Stimulated activated CD4-positive, alpha-beta T cell treated with anti-CD3 and anti-CD28 coated beads, Interleukin-1b, Interleukin-23, amount 100 ng/mL, for 48 hours (primary cell): Measurements from ENCODE around the gene DDAH1.

Experiments
- DNase-seq: peaks from one replicate; pipeline ENCODE4 v3.0.0-alpha.2; 2020

DDAH1 gene

DNA sequence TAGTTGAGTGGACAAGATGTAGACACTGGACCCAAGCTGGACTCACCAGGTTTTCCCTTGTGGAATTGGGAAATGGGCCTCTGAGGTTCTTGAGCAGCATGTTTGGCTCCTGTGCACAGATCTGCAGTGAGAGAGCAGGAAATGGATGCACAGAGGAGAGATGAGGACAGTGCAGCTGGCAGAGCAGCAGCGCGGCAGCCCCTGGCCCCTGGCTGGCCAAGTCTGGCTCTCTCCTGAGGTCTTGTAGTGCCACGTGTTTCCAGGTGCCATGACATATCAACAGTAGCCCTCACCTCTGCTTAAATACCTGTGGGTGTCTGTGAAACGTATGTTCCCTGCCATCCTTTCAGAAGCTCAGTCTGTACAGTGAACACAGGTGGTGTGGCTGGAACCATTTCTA lies 169.3 kb downstream of the DDAH1 start:
- no peak for DNase-seq

DNA sequence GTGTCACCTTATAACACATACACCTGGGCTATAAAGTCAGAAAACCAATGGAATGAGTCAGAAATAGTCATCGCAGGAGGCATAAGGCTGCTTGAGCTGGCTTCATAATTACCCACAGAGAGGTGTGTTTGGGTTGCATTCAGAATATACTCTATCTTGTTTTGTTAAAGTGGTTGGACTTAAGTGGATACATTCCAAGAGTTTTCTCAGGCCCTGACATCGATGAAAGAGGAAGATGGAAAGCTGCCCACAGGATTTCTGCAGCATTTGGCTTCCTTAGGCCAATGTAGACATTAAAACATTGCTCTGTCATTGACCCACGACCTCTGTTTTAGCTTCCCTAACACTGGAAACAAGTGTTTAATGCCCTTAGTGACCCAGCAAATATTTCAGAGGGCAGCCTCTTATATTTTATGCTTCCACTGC lies 169.9 kb downstream of the DDAH1 start:
- no peak for DNase-seq

DNA sequence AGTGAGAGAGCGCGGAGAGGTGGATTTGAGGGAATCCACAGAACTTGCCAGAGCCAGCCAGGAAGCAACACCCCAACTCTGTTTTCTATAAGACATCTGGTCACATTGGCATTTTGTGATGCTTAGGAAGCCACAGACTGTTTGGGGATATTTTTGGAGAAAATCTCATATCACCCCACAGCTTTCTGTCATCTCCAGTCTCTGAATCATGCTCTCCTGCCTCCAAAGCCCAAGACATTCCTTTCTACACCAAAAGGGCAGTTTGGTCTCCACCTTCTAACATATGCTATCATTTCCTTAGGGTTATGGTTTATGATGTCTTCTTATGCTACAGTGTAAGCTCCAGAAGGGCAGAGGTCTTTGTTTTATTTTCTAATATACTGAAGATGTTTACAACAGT lies 174.1 kb downstream of the DDAH1 start:
- DNase-seq: no peak

DNA sequence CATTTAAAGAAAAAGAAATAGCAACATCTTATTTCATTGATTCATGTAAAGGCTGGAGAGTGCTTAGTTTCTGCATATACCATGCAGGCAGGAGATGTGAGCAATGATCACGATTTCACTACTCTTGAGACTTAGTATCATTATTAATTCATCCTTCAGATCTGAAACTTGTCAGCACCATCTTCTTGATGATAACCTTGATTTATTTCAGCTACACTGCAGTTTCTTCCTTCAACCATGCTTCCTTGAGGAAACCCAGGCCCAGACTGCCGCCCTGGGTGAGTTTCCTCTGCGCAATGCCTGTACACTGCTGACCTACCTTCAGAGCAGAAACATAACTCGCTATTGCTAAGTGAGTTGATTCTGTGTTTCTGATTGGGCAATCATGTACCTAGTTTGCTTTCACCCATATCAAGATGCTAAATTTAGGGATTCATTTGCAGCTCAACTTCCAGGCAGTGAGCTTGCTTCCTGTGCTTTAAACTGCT lies 175.1 kb downstream of the DDAH1 start:
- no peak for DNase-seq

DNA sequence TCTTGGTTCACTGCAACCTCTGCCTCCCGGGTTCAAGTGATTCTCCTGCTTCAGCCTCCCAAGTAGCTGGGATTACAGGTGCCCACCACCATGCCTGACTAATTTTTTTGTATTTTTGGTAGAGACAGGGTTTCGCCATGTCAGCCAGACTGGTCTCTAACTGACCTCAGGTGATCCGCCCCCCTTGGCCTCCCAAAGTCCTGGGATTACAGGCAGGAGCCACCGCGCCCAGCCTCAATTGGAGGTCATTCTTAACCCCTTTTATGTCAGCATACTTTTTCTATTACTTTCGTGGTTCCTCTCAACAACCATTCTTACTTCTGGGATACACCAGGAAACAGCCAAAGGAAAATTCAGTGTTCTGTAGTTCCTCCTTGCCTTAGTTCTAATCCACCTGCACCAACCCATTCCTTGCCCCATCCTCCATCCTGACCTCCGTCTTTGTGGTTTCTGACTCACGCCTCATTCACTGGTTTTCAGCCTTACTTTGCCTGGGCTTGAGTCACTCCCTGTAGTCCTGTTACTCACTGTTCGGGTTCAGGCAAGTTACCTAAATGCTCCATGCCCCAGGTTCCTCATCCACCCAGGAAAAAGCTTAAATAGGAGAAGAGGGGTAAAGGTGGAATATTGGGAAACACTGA lies 175.6 kb downstream of the DDAH1 start:
- peak; percentile 59 for DNase-seq

DNA sequence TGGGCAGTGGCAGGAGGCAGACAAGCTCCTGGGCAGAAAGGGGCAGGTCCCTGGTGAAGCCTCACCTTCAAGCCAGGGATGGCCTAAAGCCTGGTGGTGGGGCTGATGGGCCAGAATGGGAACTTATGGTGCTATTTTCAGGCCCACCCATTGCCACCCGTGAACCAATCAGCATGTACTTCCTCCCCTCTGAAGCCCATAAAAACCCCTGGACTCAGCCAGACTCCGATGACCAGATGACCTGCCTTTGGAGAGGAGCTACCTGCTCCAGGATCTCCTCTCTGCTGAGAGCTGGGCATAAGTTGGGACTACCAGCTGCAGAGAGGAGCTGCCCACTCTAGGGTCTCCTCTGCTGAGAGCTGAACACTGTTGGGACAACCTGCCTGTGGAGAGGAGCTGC lies 180.8 kb downstream of the DDAH1 start:
- no peak for DNase-seq

DNA sequence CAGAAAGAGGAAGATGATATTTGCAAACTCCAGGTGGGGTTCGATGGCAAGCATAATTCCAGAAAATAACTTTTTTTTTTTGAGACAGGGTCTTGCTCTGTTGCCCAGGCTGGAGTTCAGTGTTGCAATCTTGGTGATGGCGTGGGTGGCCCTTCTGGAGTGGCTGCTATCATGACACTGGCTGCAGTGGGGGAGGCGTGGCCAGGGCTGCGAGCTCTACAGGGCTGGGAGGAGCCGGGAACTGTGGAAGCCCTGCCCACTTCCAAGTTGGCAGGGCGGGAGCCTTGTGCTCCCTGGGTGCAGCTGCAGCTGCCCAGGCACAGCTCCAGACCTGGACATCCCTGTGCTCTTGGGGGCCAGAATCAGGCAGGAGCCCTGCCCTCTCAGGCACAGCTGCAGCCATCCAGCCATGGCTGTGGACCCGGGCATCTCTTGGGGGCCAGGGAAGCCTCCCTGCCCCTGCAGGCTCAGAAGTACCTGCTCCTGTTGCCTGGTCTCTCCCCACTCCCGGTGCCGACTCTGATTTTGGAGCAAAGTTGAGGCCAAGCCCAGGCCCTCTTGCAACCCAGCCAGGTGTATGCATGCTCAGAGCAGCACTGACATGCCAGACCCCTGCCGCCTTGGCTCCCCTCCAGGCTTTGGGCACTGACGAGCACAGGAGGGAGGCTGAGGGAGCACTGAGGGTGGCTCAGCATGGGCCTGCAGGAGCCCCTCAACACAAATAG lies 181.3 kb downstream of the DDAH1 start:
- no peak for DNase-seq

DNA sequence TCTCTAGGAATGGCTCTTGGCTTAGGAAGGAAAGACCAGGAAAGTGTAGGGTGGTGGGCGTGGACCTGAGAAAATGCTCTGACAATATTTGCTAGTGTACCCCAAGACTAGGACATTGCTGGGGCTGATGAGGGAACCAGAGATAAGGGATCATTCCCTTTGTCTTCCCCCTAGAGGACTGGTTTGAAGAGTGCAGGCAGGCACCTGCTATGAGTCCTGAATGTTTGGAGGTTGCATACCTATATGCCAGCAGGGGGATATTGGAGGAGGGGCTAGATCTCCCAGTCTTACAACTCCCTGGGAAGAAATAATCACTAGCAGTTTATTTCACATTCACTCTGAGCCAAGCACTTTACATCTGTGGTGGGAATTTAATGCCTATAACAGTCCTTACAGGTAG lies 182.5 kb downstream of the DDAH1 start:
- no peak for DNase-seq

DNA sequence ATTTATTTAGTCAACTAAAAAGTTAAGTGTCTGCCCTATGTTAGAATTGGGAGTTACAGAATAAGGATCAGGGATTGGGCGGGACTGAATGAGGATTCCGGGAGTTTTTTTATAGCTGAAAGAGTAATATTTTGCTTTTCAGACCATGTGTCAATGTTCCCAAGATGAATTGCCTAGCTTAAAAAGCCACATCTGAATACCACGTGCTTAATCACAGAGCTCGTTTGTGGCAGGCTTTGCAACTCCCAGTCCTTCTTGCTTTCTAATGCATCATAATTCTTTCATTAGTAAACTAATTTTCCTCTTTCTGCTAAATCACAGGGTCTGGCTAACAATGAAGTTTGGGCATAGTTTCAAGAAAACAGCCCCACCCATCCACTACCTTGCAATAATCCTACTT lies 184.3 kb downstream of the DDAH1 start:
- DNase-seq: no peak

DNA sequence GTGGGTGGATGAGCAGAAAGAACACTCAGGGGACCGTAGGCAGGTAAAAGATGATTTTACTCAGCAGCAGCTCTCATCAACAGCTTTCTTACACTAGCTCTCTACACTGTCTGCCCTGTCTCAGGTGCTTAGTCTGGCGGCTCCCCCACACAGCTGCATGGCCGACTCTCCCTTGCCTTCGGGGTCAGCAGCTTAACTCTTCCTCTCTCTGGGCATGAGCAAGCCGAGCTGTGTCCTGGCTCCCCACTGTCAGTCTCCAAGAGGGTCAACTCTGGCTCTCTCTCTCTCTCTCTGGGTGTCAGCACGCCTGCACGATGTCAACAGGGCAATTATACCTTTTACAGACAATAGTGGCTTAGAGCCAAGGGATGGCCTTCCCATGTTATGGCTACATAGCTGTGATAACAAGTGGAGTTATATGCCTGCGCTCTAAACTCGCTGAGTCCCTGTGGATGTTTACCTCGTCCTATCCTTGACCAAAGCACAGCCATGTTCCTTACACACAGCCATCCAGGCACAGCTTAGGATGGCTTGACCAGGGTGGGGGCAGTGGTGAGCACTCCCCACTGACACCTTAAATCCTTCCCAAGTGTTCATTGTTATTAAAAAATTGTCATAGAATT lies 185.4 kb downstream of the DDAH1 start:
- DNase-seq: no peak

DNA sequence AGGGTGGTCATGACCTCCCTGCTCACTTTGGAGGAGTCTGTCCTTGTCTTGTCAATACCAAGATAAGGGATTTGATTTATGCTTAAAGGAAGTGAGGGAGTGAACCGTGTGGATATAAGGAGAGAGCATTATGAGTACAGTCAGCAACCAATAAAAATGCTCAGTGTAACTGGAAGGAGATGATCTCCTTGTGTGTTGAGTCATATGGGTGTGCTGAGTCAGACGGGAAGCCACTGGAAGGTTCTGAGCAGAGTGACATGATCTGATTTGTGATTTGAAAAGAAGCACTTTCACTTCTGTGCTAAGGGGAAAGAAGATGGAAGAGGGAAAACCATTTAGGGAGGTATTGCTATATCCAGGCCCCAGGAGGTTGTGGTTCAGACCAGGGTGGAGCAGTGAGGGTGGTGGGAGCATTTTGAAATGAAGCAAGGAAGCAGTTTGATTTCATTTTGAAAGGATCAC lies 186.1 kb downstream of the DDAH1 start:
- DNase-seq: peak; percentile 63

DNA sequence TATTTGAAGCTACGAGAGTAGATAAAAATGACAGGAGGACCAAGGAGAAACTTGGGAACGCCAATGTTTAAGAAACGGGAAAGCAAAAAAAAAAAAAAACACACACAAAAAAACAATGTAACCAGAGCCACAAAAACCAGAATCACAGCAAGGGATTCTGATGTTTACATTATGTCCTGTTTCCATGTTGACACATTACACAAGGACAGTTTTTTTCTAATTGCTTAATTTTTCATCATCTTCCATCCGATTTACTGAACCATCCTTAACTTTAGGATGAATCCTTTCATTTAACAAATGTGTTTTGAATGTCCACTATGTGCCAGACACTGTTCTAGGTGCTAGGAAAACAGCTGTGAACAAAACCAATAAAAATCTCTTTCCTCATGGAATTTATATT lies 187.2 kb downstream of the DDAH1 start:
- DNase-seq: no peak

DNA sequence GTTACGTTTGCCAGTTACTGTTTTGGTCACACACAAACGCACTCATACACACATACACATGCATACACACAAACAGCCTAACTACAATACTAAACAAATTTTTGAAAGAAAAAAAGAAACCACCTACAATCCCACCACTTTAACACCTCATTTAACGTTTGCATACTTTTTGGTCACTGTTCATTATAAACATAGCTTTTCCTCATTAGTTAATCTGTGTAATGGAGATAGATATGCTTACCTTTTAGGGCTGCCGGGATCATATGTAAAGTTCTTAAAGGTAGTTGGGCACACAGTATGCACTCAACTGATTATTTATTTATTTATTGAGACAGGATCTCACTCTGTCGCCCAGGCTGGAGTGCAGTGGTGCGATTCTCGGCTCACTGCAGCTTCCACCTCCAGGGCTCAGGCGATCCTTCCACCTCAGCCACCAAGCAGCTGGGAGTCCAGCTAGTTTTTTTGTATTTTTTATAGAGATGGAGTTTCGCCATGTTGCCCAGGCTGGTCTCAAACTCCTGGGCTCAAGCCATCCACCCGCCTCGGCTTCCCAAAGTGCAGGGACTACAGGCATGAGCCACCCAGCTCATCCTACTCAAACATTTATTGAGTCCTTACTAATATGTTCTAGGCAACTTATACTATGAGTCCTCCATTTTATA lies 187.8 kb downstream of the DDAH1 start:
- DNase-seq: no peak

DNA sequence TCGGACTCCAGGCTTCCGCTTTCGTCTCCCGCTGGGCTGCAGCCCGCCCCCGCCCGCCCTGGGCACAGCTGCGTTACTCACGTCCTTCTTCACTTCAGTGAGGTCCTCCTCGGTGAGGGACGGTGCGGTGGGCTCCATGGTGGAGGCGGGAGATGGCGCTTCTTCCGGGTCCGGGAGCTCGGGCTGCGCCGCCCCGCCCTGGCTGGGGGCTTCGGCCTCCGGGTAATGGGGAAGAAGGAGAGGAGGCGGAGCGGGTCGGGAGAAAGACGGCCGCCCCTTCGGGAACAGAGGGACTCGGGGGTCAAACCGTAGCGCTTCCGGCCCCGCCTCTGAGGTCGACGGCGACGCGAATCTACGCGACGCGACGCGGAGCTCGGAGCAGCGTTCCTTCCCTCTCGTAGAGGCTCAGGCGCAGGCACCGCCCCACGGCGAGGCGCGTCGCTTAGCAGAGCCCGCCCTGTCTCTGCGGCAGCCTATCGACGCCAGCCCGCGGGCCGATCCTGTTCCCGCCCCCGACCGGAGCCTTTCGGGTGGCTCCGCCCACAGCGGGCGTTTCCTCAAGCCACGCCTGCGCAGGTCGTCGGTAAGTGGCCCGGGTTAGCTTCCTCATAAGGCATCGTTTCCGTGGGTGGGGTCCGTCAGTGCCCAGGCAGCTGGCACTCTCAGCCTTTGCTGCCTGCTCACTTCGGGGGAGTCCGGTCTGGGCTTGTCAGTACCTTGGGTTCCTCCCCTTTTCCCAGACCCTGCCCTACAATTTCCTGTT lies 188.6 kb downstream of the DDAH1 start, which contains the start of gene BCL10:
BCL10 (minus strand) TSS at position 418 of the 763 bp plus-strand sequence; CDS start at position 138, 280 bp downstream.
- DNase-seq: peak; percentile 97

DNA sequence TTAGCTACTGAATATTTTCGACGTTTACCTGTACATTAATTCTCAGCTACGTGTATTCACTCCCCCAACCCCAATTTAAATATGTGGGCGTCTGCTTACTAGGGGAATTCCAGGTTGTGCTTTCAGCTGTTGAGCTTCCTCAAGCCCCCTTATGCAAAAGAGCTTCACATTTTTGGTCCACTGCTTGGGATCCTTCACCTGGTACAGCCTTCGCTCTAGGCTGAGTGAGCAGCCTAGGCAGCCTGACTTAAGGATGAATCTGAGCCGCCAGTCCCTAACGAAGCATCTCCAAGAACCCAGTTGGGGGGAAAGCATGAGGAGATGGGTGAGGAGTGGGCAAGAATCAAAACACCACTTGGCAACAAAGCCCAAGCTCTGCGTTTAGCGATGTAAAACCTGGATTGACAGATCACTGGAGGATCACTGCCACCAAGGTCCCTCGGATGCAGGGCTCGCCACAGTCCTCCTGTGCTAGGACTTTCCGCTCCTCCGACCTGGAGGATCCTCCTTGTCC lies 189.2 kb downstream of the DDAH1 start:
- DNase-seq: no peak

DNA sequence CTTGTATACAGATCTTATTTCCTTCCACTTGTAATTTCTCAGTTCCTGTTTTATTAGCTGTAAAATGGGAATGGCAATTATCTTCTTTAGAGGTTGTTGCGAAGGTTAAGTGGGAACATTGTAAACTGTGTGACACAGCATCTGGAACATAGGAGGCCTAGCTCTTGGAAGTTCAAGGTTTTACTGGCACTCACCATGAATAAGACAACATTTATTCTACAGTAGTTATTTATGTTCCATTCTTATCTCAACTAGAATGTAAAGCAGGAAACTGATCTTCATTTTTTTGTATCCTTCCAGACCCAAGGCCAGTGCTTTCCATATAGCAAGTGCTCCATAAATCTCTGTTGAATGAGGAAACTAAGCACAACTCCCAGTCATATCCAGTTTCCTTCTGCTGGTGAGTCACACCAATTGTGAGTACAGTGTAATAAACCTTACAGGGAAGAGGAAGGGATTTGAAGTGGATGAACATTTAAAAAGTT lies 189.9 kb downstream of the DDAH1 start:
- no peak for DNase-seq

DNA sequence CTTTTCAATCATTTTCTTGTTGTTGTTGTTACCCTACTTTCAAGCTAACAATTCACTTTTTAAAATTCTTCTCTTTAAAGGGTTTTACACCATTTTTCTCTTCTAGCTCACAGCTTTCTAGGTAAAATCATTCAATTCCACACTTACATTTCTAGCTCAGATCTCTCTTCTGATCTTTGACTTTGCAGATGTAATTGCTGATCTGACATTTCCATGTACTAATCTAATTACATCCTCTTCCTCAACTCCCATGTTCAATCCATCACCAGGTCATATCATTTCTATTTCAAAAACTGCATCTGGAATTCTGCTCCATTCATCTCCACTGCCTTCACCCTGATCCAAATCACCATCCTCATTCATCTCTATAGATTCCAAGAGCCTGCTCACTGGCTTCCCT lies 191.6 kb downstream of the DDAH1 start:
- no peak for DNase-seq

DNA sequence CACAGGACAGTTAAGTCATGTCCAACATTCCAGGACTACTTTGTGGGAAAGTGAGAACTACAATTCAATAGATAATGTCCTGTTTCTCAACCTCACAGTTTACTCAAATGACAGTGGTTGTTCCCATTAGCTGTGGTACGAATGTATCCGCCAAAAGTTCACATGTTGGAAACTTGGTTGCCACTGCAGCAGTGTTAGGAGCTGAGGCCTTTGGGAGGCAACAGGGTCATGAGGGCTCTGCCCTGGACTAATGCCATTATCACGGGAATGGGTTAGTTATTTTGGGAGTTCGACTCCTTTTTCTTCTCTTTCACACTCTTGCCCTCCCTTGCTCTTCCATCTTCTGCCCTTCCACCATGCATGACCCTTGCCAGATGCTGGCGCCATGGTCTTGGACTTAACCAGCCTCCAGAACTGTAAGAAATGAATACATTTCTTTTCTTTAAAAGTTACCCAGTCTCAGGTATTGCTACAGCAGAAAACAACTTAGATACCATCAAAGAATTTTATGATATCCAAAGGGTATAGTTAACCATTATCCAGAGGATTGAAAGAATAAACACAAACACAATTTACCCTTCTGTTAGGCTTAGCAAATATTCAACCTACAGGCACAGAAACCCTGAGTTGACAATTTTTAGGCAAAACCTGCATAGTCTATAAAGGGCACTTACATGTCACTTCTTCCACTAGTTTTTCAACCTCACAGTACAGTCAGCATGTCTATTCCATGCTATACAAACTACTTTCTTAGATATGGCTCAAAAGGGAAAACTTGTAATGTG lies 196.0 kb downstream of the DDAH1 start:
- DNase-seq: no peak
